Activated T-helper 1 cell treated with anti-CD3 and anti-CD28 coated beads, Interleukin-12 subunit alpha, Interleukin-12 subunit beta, Interleukin-2, Interleukin-4 antibody, amounts not matched to agents 30 ng/mL and 10 ng/mL and 1 ng/mL, durations not matched to agents 14 hours and 24 hours and 36 hours (primary cell): ENCODE measurements around the gene PSD2. TPM values are rescaled to one million over a fixed set of nuclear protein-coding genes. Genes with fewer than 3 reads are reported as not detected.

Source experiments
- DNase-seq: peaks from one replicate; pipeline ENCODE4 v3.0.0; 2021; ENCODE audit warnings: low spot score
- H3K27ac Mint-ChIP-seq: one replicate; pipeline ENCODE4 v1.8.0; 2021; ENCODE audit warnings: mild to moderate bottlenecking, mixed read lengths
- H3K27me3 Mint-ChIP-seq: one replicate; pipeline ENCODE4 v1.8.0; 2022; ENCODE audit warnings: mild to moderate bottlenecking, moderate library complexity, mixed read lengths; ENCODE audit not compliant: insufficient read depth
- H3K36me3 Mint-ChIP-seq: one replicate; pipeline ENCODE4 v1.8.0; 2021; ENCODE audit warnings: low read depth, mixed read lengths
- H3K4me1 Mint-ChIP-seq: one replicate; pipeline ENCODE4 v1.8.0; 2021; ENCODE audit warnings: low read depth, mixed read lengths
- H3K4me3 Mint-ChIP-seq: one replicate; pipeline ENCODE4 v1.8.0; 2021; ENCODE audit warnings: mild to moderate bottlenecking, moderate library complexity, mixed read lengths
- H3K9me3 Mint-ChIP-seq: one replicate; pipeline ENCODE4 v1.8.0; 2021; ENCODE audit warnings: mixed read lengths
- intact Hi-C: fragments of 100-400 bp; cut with micrococcal nuclease; formaldehyde crosslinking; loops from one replicate; pipeline ENCODE4 v1.15.1; 2024
- total RNA-seq: library from RNA; stranded (reverse); gene quantifications from 2 replicates; pipeline ENCODE4 v1.2.3, GENCODE V29; 2022

Gene PSD2
- total RNA-seq, 1 donor from 2014 or later = not detected

DNA sequence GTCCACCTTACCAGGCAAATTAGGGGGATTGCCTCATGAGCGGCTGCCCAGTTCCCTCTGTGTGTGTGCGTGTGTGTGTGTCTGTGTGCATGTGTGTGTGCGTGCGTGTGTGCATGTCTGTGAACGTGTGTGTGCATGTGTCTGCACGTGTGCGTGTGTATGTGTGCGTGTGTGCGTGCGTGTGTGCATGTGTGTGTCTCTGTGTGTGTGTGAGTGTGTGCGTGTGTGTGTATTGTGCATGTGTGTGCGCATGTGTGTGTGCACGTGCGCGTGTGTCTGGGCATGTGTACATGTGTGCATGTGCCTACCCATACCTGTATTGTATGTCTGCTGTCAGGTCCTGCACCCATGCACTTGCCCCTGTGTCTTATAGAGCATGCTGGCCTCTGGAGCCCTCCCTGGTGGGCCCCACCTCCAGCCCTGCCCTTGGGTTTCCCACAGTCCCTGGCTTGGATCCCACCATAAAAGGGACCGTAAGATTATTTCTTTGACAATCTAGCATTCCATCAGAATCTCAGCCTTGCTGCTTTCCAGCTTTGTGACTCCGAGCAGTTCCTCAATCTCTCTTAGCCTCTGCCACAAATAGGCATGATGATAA, 9.3 kb downstream of the PSD2 start:
- Mint-ChIP-seq H3K4me1 (no peaks in the 10 kb centered on the region), H3K27ac (no peak overlapping the region), H3K36me3 (no peaks in the 10 kb centered on the region), H3K9me3 (no peaks in the 10 kb centered on the region), H3K27me3 (peaks cover 7% of the 10 kb centered on the region), H3K4me3 (no peak overlapping the region)
- no peak for DNase-seq
- intact Hi-C loops = no loop called here

DNA sequence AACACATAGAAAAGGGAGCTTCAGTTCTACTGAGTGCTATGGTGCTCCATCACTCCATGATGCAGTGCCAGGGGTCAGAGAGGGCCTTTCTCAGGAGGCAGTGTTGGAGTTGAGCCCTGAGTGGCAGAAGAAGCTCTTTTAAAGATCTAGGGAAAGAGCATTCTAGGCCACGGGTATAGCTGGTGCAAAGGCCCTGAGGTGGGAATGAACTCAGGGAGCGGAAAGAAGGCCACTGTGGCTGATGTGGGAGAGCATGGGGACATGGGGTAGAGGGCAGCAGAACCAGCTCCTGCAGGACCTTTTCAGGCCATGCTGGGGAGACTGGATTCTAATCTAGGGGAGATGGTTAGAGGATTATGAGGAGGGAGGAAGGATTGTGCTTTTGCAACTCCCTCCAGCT, 9.9 kb downstream of the PSD2 start:
- no peaks in the 10 kb centered on the region for H3K4me1 Mint-ChIP-seq
- DNase-seq = no peak
- intact Hi-C loops = no loop called here
- H3K27me3 Mint-ChIP-seq = peaks cover 5% of the 10 kb centered on the region
- no peak overlapping the region for H3K27ac Mint-ChIP-seq
- H3K9me3 Mint-ChIP-seq = no peaks in the 10 kb centered on the region
- H3K4me3 Mint-ChIP-seq = no peak overlapping the region
- no peaks in the 10 kb centered on the region for H3K36me3 Mint-ChIP-seq

DNA sequence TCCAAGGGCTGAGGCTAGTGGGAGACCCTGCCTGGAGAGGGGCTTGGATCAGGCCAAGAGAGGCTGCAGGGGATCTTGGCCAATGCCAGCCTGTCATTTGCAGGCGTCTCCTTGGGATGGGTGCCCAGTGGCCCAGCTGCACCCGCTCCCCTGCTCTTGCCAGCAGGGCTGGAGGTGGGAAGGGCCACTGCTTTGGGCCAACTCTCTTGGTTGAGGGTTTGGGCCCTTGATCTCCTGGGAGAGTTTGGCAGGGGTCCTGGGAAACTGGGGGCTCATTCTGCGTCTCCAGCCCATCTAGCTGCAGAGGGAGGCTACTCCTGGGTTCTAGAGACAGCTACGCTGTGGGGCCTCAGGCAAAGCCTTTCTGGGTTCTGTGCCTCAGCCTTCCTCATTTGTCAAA, 10.5 kb downstream of the PSD2 start:
- no peak overlapping the region for H3K4me3 Mint-ChIP-seq
- H3K4me1 Mint-ChIP-seq = no peaks in the 10 kb centered on the region
- H3K9me3 Mint-ChIP-seq = no peaks in the 10 kb centered on the region
- intact Hi-C loops = no loop called here
- no peaks in the 10 kb centered on the region for H3K36me3 Mint-ChIP-seq
- no peak overlapping the region for H3K27ac Mint-ChIP-seq
- no peak for DNase-seq
- peaks cover 5% of the 10 kb centered on the region for H3K27me3 Mint-ChIP-seq

DNA sequence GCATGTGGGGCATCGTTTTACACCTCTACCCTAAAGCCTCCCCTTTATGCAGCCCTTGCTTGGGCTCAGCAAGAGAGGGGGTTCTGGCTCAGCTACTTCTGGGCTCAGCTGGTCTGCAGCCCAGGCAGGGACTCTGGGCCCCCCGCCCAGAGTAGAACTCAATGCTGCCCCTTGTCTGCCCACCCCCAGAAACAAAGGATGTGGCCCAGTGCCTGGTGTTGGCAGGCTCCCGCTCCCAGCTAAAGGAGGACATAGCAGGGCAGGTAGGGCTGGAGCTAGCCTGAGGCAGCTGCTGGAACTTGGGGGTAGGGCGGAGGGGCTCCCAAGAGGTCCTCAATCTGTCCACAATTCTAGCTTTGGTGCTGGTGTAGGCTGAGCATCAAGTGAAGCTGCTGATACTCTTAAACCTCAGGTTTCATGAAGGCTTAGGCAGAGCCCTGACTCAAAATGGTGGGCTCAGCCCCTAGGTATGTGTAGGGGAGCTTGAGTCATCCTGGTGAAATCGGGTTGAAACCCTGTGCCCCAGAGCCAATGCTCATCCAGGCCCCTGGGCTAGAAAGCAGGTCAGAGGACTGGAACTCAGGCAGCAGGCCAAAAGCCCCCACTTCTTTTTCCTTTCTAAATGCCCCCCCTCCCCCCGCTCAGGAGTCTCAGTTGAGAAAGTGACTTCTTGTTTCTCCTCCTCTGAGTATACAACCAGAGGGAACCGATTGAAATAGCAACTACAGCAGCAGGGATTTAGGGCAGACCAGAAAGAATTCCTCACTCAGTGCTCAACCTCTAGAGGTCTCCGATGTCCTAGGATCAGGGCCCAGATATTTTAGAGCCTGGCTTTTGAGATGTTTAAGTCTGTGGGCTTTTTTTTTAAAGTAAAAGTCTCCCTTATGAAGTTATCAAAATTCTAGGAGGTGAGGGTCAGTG, 11.4 kb downstream of the PSD2 start:
- no peaks in the 10 kb centered on the region for H3K9me3 Mint-ChIP-seq
- no peaks in the 10 kb centered on the region for H3K4me1 Mint-ChIP-seq
- no peak overlapping the region for H3K4me3 Mint-ChIP-seq
- H3K36me3 Mint-ChIP-seq = no peaks in the 10 kb centered on the region
- intact Hi-C loops = no loop called here
- H3K27me3 Mint-ChIP-seq = no peaks in the 10 kb centered on the region
- DNase-seq = no peak
- H3K27ac Mint-ChIP-seq = no peak overlapping the region

DNA sequence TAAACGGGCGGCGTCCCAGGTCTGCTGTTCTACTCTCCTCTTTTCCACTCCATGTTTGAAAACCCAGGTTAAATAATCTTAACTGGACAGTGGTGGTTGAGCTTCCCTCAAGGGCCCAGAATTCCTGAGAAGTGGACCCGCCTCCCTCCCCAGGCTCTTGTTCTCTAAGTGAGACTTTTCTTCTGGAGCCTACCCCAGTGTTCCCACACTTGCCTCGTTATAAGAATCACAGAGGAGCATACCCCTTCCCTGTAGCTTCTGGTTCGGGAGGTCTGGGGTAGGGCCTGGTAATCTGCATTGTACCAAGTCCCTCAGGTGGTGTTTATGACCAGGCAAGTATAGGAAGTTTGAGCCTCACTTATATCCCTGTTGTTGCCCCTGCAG, 12.0 kb downstream of the PSD2 start:
- intact Hi-C loops = no loop called here
- no peaks in the 10 kb centered on the region for H3K27me3 Mint-ChIP-seq
- H3K36me3 Mint-ChIP-seq = no peaks in the 10 kb centered on the region
- H3K4me3 Mint-ChIP-seq = no peak overlapping the region
- H3K27ac Mint-ChIP-seq = no peak overlapping the region
- no peaks in the 10 kb centered on the region for H3K9me3 Mint-ChIP-seq
- no peak for DNase-seq
- H3K4me1 Mint-ChIP-seq = no peaks in the 10 kb centered on the region

DNA sequence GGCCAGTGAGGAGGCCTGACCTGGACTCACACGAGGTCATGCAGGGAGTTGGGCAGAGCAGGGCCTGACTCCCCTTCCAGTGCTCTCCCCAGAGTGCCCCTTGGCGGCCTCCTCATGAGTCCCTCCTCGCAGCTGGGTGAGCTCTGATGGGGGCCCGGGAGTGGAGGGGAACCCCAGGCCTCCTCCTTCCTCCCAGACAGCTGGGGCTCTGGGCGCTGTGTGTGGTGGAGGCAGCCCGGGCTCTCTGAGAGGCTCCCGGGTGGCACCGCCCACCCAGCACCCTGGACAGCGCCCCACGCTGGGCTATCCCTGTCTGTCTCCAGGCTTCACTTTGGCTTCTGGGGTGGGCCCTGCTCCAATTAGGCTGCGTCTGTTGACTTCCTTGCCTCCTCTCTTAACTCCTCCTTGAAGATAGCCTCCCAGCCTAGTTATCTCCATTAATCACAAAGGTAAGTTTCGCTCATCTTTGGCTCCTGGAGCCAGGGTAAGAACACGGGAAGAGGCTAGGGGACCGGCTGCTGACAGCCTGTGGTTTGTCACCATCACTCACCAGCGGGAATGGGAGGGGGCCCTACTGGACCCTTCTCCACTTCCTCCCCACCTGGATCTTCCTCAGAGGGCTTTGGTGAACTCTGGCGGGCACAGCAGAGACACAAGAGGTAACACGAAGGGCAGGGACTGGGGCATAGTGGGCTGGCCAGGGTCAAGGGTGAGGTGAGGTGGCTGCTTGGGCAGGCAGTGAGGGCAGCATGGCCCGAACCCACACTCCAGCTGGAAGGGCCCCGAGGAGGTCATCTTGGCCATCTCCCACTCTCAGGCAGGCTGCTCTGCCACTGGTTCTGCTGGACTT, 13.1 kb downstream of the PSD2 start:
- Mint-ChIP-seq H3K4me1 (no peaks in the 10 kb centered on the region), H3K36me3 (no peaks in the 10 kb centered on the region), H3K27me3 (no peaks in the 10 kb centered on the region), H3K9me3 (no peaks in the 10 kb centered on the region), H3K4me3 (no peak overlapping the region), H3K27ac (no peak overlapping the region)
- intact Hi-C loops = no loop called here
- DNase-seq = peak; percentile 15

DNA sequence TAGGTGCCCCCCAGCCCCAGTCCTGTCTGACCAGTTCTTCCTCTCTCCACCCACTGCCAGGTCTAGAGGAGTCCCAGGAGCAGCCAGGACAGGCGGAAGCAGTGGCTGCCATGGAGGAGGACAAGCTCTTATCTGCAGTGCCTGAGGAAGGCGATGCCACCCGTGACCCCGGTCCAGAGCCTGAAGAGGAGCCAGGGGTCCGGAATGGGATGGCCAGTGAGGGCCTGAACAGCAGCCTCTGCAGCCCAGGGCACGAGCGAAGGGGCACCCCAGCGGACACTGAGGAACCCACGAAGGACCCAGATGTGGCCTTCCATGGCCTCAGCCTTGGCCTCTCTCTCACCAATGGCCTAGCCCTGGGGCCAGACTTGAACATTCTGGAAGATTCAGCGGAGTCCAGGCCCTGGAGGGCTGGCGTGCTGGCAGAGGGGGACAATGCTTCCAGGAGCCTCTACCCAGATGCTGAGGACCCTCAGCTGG, 13.8 kb downstream of the PSD2 start:
- no peak overlapping the region for H3K4me3 Mint-ChIP-seq
- intact Hi-C loops = no loop called here
- no peak overlapping the region for H3K27ac Mint-ChIP-seq
- H3K36me3 Mint-ChIP-seq = no peaks in the 10 kb centered on the region
- no peaks in the 10 kb centered on the region for H3K27me3 Mint-ChIP-seq
- no peaks in the 10 kb centered on the region for H3K4me1 Mint-ChIP-seq
- H3K9me3 Mint-ChIP-seq = no peaks in the 10 kb centered on the region
- DNase-seq = no peak

DNA sequence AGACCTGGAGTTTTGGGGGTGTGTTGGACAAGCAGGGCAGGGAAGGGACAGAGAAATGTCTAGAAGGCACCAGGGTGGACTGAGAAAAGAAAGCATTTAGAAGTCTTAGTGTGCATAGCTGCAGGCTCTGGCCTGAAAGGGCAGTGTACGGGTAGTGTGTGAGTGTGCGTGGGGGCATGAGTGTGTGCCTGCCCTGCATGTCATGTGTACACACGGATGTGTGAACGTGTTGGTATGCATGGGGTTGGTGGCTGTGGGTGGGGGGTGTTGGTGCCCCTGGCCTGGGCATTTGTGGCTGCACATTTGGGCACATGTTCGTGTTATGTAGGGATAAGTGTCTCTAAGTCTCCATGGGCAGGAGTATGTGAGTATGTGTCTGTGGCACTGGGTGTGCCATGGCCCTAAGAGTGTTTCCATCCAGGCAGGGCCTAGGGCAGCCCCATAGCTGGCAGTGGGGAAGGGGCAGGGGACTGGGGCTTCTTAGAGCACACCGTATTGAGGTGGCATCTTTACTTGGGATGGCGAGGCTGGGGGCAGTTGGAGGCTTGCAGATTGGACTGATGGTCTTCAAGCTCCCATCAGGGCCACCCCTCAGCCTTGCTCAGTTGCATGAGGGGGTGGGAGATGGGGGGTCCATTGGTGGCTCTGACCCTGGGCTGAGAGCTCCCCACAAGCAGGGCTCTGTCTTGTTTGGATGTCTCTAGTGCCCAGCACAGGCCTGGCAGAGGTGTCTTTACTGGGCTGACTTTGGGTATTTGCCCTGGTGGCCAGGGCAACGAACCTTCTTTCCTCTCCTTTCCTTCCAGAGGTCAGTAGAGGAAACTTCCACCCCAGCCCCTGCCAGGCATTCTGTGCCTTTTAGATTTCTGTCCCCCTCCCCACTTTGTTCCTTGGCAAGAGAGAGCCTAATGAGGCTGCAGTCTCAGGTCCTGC, 15.0 kb downstream of the PSD2 start:
- no peaks in the 10 kb centered on the region for H3K4me1 Mint-ChIP-seq
- intact Hi-C loops = no loop called here
- H3K4me3 Mint-ChIP-seq = no peak overlapping the region
- H3K27me3 Mint-ChIP-seq = no peaks in the 10 kb centered on the region
- DNase-seq = no peak
- H3K27ac Mint-ChIP-seq = no peak overlapping the region
- H3K9me3 Mint-ChIP-seq = no peaks in the 10 kb centered on the region
- H3K36me3 Mint-ChIP-seq = no peaks in the 10 kb centered on the region

DNA sequence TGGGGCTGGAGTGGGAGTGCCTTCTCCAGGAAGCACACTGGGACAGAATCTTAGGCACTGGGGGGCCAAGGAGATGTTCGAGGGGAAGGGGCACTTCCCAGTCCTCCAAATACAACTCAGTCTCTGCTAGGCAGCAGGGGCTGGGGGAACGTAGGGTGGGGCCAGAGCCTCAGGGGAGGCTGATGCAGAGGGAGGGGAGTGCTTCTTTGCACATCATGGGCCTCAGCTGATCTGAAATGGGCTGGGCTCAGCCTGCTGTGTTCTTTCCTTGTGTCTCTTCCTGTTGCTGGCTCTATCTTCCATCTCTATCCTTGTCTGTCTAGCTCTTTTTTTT, 15.6 kb downstream of the PSD2 start:
- Mint-ChIP-seq H3K27me3 (no peaks in the 10 kb centered on the region), H3K9me3 (no peaks in the 10 kb centered on the region), H3K36me3 (no peaks in the 10 kb centered on the region), H3K4me3 (no peak overlapping the region), H3K4me1 (no peaks in the 10 kb centered on the region), H3K27ac (no peak overlapping the region)
- no peak for DNase-seq
- intact Hi-C loops = no loop called here

DNA sequence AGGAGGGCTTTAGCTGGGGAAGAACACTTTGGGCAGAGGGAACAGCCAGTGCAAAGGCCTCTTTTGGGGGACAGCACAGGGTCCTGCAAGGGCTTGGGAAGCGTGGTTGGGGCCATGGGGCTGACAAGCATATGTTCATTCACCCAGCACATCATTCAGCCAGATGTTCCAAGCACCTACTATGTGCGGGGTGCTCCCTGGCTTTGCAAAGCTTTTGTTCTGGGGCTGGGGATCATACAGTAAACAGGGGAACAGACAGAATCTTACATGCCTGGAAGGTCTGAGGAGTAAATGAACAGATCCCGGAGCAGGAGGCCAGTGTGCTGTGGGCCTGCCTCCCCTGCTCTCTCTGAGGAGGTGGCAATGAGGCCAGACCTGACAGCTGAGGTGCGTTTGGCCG, 16.7 kb downstream of the PSD2 start:
- no peaks in the 10 kb centered on the region for H3K27me3 Mint-ChIP-seq
- no peak overlapping the region for H3K27ac Mint-ChIP-seq
- DNase-seq = no peak
- intact Hi-C loops = no loop called here
- H3K9me3 Mint-ChIP-seq = no peaks in the 10 kb centered on the region
- H3K4me3 Mint-ChIP-seq = no peak overlapping the region
- no peaks in the 10 kb centered on the region for H3K36me3 Mint-ChIP-seq
- no peaks in the 10 kb centered on the region for H3K4me1 Mint-ChIP-seq

DNA sequence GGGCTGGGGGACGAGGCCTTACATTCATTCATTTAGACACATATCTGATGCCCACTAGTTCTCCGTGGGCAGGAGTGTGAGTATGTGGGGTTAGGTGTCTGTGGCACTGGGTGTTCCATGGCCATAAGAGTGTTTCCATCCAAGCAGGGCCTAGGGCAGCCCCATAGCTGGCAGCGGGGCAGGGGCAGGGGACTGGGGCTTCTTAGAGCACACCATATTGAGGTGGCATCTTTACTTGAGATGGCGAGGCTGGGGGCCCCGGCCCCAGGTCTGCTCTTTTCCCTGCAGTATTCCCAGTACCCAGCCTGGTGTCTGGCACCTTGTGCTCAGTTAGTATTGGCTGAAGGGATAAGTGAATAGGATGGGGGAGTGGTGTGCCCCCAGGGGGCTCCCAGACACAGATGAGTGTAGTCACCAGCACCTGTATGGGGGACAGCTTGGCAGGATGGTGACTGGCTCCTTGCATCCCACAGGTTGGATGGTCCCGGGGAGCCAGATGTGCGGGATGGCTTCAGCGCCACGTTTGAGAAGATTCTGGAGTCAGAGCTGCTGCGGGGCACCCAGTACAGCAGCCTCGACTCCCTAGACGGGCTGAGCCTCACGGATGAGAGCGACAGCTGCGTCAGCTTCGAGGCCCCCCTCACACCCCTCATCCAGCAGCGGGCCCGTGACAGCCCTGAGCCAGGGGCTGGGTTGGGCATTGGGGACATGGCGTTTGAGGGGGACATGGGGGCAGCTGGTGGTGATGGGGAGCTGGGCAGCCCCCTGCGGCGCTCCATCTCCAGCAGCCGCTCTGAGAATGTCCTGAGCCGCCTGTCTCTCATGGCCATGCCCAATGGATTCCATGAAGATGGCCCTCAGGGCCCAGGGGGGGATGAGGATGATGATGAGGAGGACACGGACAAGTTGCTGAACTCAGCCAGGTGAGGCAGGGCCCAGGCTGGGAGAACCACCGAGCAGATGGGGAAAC, 17.5 kb downstream of the PSD2 start:
- Mint-ChIP-seq H3K4me1 (no peaks in the 10 kb centered on the region), H3K27me3 (peaks cover 4% of the 10 kb centered on the region), H3K4me3 (no peak overlapping the region), H3K9me3 (no peaks in the 10 kb centered on the region), H3K27ac (no peak overlapping the region), H3K36me3 (no peaks in the 10 kb centered on the region)
- no peak for DNase-seq
- intact Hi-C loops = no loop called here
